ENCODE measurements around the gene HEYL.

GRCh38 chr1:39680751-39681150, 41.3 kb upstream of the HEYL start:
- TF ChIP-seq CTCF (IDR thresholded peaks at IDR 0.05; ENCODE audit: low read length) (no peak), EZH2 (optimal IDR thresholded peaks at IDR 0.05; ENCODE audit: low read depth, low read length) (no peak)

All from MM.1S (cell line).